ENCODE measurements around the gene POLN. TPM values are rescaled to one million over a fixed set of nuclear protein-coding genes. Genes with fewer than 3 reads are reported as not detected.

POLN gene
- polyA plus RNA-seq, 2 donors, result 0.59 to 0.81 TPM

GRCh38 chr4:2270341-2271165 is 28.6 kb upstream of the POLN start:
- H3K4me3 ChIP-seq (ENCODE audit: low read depth in 1 of 2, low read length in 2 of 2), result no peak overlapping the region
- 89 to 90% methylated on average over 32 to 34 of the region's 34 CpGs for WGBS, 2 donors
- H3K27ac ChIP-seq (ENCODE audit: low read depth in 2 of 2, low read length in 1 of 2), result no peak overlapping the region
- no peaks in the 10 kb centered on the region for H3K4me1 ChIP-seq (ENCODE audit: control insufficient read depth in 2 of 2, insufficient read depth in 2 of 2, low read length in 1 of 2)
- no peaks in the 10 kb centered on the region for H3K27me3 ChIP-seq (ENCODE audit: control insufficient read depth in 1 of 2, insufficient read depth in 2 of 2, low read length in 2 of 2)
- no peaks in the 10 kb centered on the region for H3K36me3 ChIP-seq (ENCODE audit: control insufficient read depth in 2 of 2, insufficient read depth in 2 of 2, low read length in 1 of 2)
- H3K9me3 ChIP-seq (ENCODE audit: control insufficient read depth in 2 of 2, insufficient read depth in 1 of 2, low read depth in 1 of 2, low read length in 1 of 2), result no peaks in the 10 kb centered on the region

GRCh38 chr4:2269618-2270163 is 27.8 kb upstream of the POLN start:
- H3K9me3 ChIP-seq (ENCODE audit: control insufficient read depth in 2 of 2, insufficient read depth in 1 of 2, low read depth in 1 of 2, low read length in 1 of 2), result no peaks in the 10 kb centered on the region
- no peaks in the 10 kb centered on the region for H3K27me3 ChIP-seq (ENCODE audit: control insufficient read depth in 1 of 2, insufficient read depth in 2 of 2, low read length in 2 of 2)
- no peaks in the 10 kb centered on the region for H3K36me3 ChIP-seq (ENCODE audit: control insufficient read depth in 2 of 2, insufficient read depth in 2 of 2, low read length in 1 of 2)
- WGBS, 2 donors, result 83 to 86% methylated on average over 12 of the region's 12 CpGs
- no peaks in the 10 kb centered on the region for H3K4me1 ChIP-seq (ENCODE audit: control insufficient read depth in 2 of 2, insufficient read depth in 2 of 2, low read length in 1 of 2)
- no peak overlapping the region for H3K4me3 ChIP-seq (ENCODE audit: low read depth in 1 of 2, low read length in 2 of 2)
- no peak overlapping the region for H3K27ac ChIP-seq (ENCODE audit: low read depth in 2 of 2, low read length in 1 of 2)

GRCh38 chr4:2269206-2269531 is 27.2 kb upstream of the POLN start:
- no peaks in the 10 kb centered on the region for H3K27me3 ChIP-seq (ENCODE audit: control insufficient read depth in 1 of 2, insufficient read depth in 2 of 2, low read length in 2 of 2)
- no peaks in the 10 kb centered on the region for H3K4me1 ChIP-seq (ENCODE audit: control insufficient read depth in 2 of 2, insufficient read depth in 2 of 2, low read length in 1 of 2)
- no peaks in the 10 kb centered on the region for H3K9me3 ChIP-seq (ENCODE audit: control insufficient read depth in 2 of 2, insufficient read depth in 1 of 2, low read depth in 1 of 2, low read length in 1 of 2)
- H3K27ac ChIP-seq (ENCODE audit: low read depth in 2 of 2, low read length in 1 of 2), result no peak overlapping the region
- no peaks in the 10 kb centered on the region for H3K36me3 ChIP-seq (ENCODE audit: control insufficient read depth in 2 of 2, insufficient read depth in 2 of 2, low read length in 1 of 2)
- no peak overlapping the region for H3K4me3 ChIP-seq (ENCODE audit: low read depth in 1 of 2, low read length in 2 of 2)
- WGBS, 2 donors, result 75 to 78% methylated on average over 6 of the region's 6 CpGs

- no peaks in the 10 kb centered on the region for H3K36me3 ChIP-seq (ENCODE audit: control insufficient read depth in 2 of 2, insufficient read depth in 2 of 2, low read length in 1 of 2)
- whole genome bisulfite sequencing, 2 donors, result 78 to 79% methylated on average over 22 of the region's 22 CpGs
- H3K27ac ChIP-seq (ENCODE audit: low read depth in 2 of 2, low read length in 1 of 2), result no peak overlapping the region
- H3K4me1 ChIP-seq (ENCODE audit: control insufficient read depth in 2 of 2, insufficient read depth in 2 of 2, low read length in 1 of 2), result no peaks in the 10 kb centered on the region
- no peak overlapping the region for H3K4me3 ChIP-seq (ENCODE audit: low read depth in 1 of 2, low read length in 2 of 2)
- H3K9me3 ChIP-seq (ENCODE audit: control insufficient read depth in 2 of 2, insufficient read depth in 1 of 2, low read depth in 1 of 2, low read length in 1 of 2), result no peaks in the 10 kb centered on the region
- H3K27me3 ChIP-seq (ENCODE audit: control insufficient read depth in 1 of 2, insufficient read depth in 2 of 2, low read length in 2 of 2), result no peaks in the 10 kb centered on the region
These were observed 26.7 kb upstream of the POLN start for GRCh38 chr4:2268357-2269205.

GRCh38 chr4:2267841-2268240 is 25.9 kb upstream of the POLN start:
- WGBS, 2 donors, result 81 to 86% methylated on average over 12 of the region's 12 CpGs
- Histone ChIP-seq H3K4me3 (ENCODE audit: low read depth in 1 of 2, low read length in 2 of 2) (no peak overlapping the region), H3K27ac (ENCODE audit: low read depth in 2 of 2, low read length in 1 of 2) (no peak overlapping the region), H3K36me3 (ENCODE audit: control insufficient read depth in 2 of 2, insufficient read depth in 2 of 2, low read length in 1 of 2) (no peaks in the 10 kb centered on the region), H3K9me3 (ENCODE audit: control insufficient read depth in 2 of 2, insufficient read depth in 1 of 2, low read depth in 1 of 2, low read length in 1 of 2) (no peaks in the 10 kb centered on the region), H3K27me3 (ENCODE audit: control insufficient read depth in 1 of 2, insufficient read depth in 2 of 2, low read length in 2 of 2) (no peaks in the 10 kb centered on the region), H3K4me1 (ENCODE audit: control insufficient read depth in 2 of 2, insufficient read depth in 2 of 2, low read length in 1 of 2) (peaks cover 0 to 2% of the 10 kb centered on the region in 2 donors)

- Histone ChIP-seq H3K27me3 (ENCODE audit: control insufficient read depth in 1 of 2, insufficient read depth in 2 of 2, low read length in 2 of 2) (no peaks in the 10 kb centered on the region), H3K4me1 (ENCODE audit: control insufficient read depth in 2 of 2, insufficient read depth in 2 of 2, low read length in 1 of 2) (peaks cover 0 to 5% of the 10 kb centered on the region in 2 donors), H3K4me3 (ENCODE audit: low read depth in 1 of 2, low read length in 2 of 2) (no peak overlapping the region), H3K27ac (ENCODE audit: low read depth in 2 of 2, low read length in 1 of 2) (no peak overlapping the region), H3K36me3 (ENCODE audit: control insufficient read depth in 2 of 2, insufficient read depth in 2 of 2, low read length in 1 of 2) (no peaks in the 10 kb centered on the region), H3K9me3 (ENCODE audit: control insufficient read depth in 2 of 2, insufficient read depth in 1 of 2, low read depth in 1 of 2, low read length in 1 of 2) (no peaks in the 10 kb centered on the region)
- WGBS, 2 donors, result 78 to 84% methylated on average over 18 of the region's 18 CpGs
These were observed 25.4 kb upstream of the POLN start for GRCh38 chr4:2267320-2267811.

- Histone ChIP-seq H3K36me3 (ENCODE audit: control insufficient read depth in 2 of 2, insufficient read depth in 2 of 2, low read length in 1 of 2) (no peaks in the 10 kb centered on the region), H3K4me1 (ENCODE audit: control insufficient read depth in 2 of 2, insufficient read depth in 2 of 2, low read length in 1 of 2) (peaks cover 0 to 5% of the 10 kb centered on the region in 2 donors), H3K4me3 (ENCODE audit: low read depth in 1 of 2, low read length in 2 of 2) (no peak overlapping the region), H3K27me3 (ENCODE audit: control insufficient read depth in 1 of 2, insufficient read depth in 2 of 2, low read length in 2 of 2) (no peaks in the 10 kb centered on the region), H3K9me3 (ENCODE audit: control insufficient read depth in 2 of 2, insufficient read depth in 1 of 2, low read depth in 1 of 2, low read length in 1 of 2) (no peaks in the 10 kb centered on the region), H3K27ac (ENCODE audit: low read depth in 2 of 2, low read length in 1 of 2) (no peak overlapping the region)
- WGBS, 2 donors, result 81 to 90% methylated on average over 4 to 5 of the region's 5 CpGs
These were observed 24.9 kb upstream of the POLN start for GRCh38 chr4:2266821-2267220.

GRCh38 chr4:2266181-2266580 is 24.3 kb upstream of the POLN start:
- Histone ChIP-seq H3K27me3 (ENCODE audit: control insufficient read depth in 1 of 2, insufficient read depth in 2 of 2, low read length in 2 of 2) (no peaks in the 10 kb centered on the region), H3K36me3 (ENCODE audit: control insufficient read depth in 2 of 2, insufficient read depth in 2 of 2, low read length in 1 of 2) (no peaks in the 10 kb centered on the region), H3K4me3 (ENCODE audit: low read depth in 1 of 2, low read length in 2 of 2) (no peak overlapping the region), H3K9me3 (ENCODE audit: control insufficient read depth in 2 of 2, insufficient read depth in 1 of 2, low read depth in 1 of 2, low read length in 1 of 2) (no peaks in the 10 kb centered on the region), H3K4me1 (ENCODE audit: control insufficient read depth in 2 of 2, insufficient read depth in 2 of 2, low read length in 1 of 2) (peaks cover 0 to 5% of the 10 kb centered on the region in 2 donors), H3K27ac (ENCODE audit: low read depth in 2 of 2, low read length in 1 of 2) (no peak overlapping the region)
- WGBS, 2 donors, result 48 to 54% methylated on average over 8 of the region's 8 CpGs

- Histone ChIP-seq H3K27me3 (ENCODE audit: control insufficient read depth in 1 of 2, insufficient read depth in 2 of 2, low read length in 2 of 2) (no peaks in the 10 kb centered on the region), H3K36me3 (ENCODE audit: control insufficient read depth in 2 of 2, insufficient read depth in 2 of 2, low read length in 1 of 2) (no peaks in the 10 kb centered on the region), H3K4me1 (ENCODE audit: control insufficient read depth in 2 of 2, insufficient read depth in 2 of 2, low read length in 1 of 2) (peaks cover 6 to 9% of the 10 kb centered on the region in 2 donors), H3K27ac (ENCODE audit: low read depth in 2 of 2, low read length in 1 of 2) (no peak overlapping the region), H3K9me3 (ENCODE audit: control insufficient read depth in 2 of 2, insufficient read depth in 1 of 2, low read depth in 1 of 2, low read length in 1 of 2) (no peaks in the 10 kb centered on the region), H3K4me3 (ENCODE audit: low read depth in 1 of 2, low read length in 2 of 2) (no peak overlapping the region)
- 83 to 86% methylated on average over 19 of the region's 19 CpGs for WGBS, 2 donors
These were observed 23.5 kb upstream of the POLN start for GRCh38 chr4:2265113-2266110.

Measured in esophagus (tissue), 2 donors.